HepG2 (cell line): ENCODE results near the gene FBLN5. TPM values are rescaled to one million over a fixed set of nuclear protein-coding genes. Genes with fewer than 3 reads are reported as not detected.

Experiments used
- ATAC-seq: fragments of 200-7000 bp; cut with Tn5 transposase; 3 replicates; pipeline ENCODE4 v1.9.1; 2020; ENCODE audit warnings: mild to moderate bottlenecking, moderate library complexity
- BruUV-seq: library from RNA; stranded (reverse); fragments of 400-500 nt; replicated peaks from 2 replicates; lab custom pipeline; 2021; lab: Mats Ljungman, UMichigan
- CTCF ChIA-PET: fragments of 300-600 bp; formaldehyde crosslinking; extraction: SDS; loops from one replicate; lab custom pipeline; 2021; ENCODE audit warnings: low total read pairs, inconsistent platforms, low intra/inter-chr PET ratio; lab: Yijun Ruan, JAX
- POLR2A ChIA-PET: fragments of 350-600 bp; sonication (Branson Sonifier 250); formaldehyde crosslinking; loops from one replicate; lab custom pipeline; 2020; ENCODE audit warnings: antibody characterized with exemption, inconsistent platforms; lab: Yijun Ruan, JAX
- DNase-seq: peaks from one replicate; pipeline ENCODE4 v3.0.0-alpha.2; 2015; ENCODE audit warnings: low spot score
- FAIRE-seq: peaks from 3 replicates; lab custom pipeline; 2011; peaks lifted over from hg19 to GRCh38; lab: Jason Lieb, UNC
- H2AFZ ChIP-seq: one replicate; pipeline ENCODE4 v1.6.1; 2011; ENCODE audit warnings: low read length, inconsistent platforms
- H3K27ac ChIP-seq: fragments of 300-600 bp; 3 replicates; pipeline ENCODE4 v1.8.0; 2011; ENCODE audit warnings: mixed run types, mild to moderate bottlenecking, mixed read lengths, low read length, inconsistent platforms; ENCODE audit not compliant: insufficient read depth; ENCODE audit errors: extremely low read length
- H3K27me3 ChIP-seq, 2 experiments: fragments of 200-600 bp in 1 of 2; 2 replicates in 1 of 2; 3 replicates in 1 of 2; pipeline versions ENCODE4 v1.6.0 to v1.8.0; 2011; ENCODE audit warnings: low read length in 2 of 2, mild to moderate bottlenecking in 2 of 2, moderate library complexity in 2 of 2, inconsistent platforms in 1 of 2; ENCODE audit not compliant: insufficient read depth in 2 of 2, control insufficient read depth in 1 of 2
- H3K36me3 ChIP-seq, 2 experiments: fragments of 200-600 bp in 1 of 2; replicated peaks in 1 of 2; 2 replicates in 1 of 2; 3 replicates in 1 of 2; pipeline versions ENCODE4 v1.5.1 to v1.8.0; 2011; ENCODE audit warnings: low read length in 2 of 2, inconsistent platforms in 1 of 2; ENCODE audit not compliant: insufficient read depth in 2 of 2, control insufficient read depth in 1 of 2
- H3K4me1 ChIP-seq: 2 replicates; pipeline ENCODE4 v1.5.1; 2012; ENCODE audit warnings: low read length, inconsistent platforms; ENCODE audit not compliant: insufficient read depth
- H3K4me2 ChIP-seq: 2 replicates; pipeline ENCODE4 v1.6.0; 2011; ENCODE audit warnings: low read depth, low read length, inconsistent platforms
- H3K4me3 ChIP-seq, 3 experiments: fragments of 200-600 bp in 1 of 3; sonication (generic), shearing (Covaris generic) in 1 of 3; replicated peaks in 1 of 3; 2 replicates each; pipeline ENCODE4 v1.5.1; 2011 to 2016; ENCODE audit warnings: low read length in 3 of 3, inconsistent platforms in 2 of 3, low read depth in 2 of 3, mild to moderate bottlenecking in 2 of 3, control low read depth in 1 of 3, mixed read lengths in 1 of 3; ENCODE audit not compliant: insufficient read depth in 1 of 3
- H3K79me2 ChIP-seq: one replicate; pipeline ENCODE4 v1.6.1; 2011; ENCODE audit warnings: low read length, inconsistent platforms; ENCODE audit not compliant: insufficient read depth
- H3K9ac ChIP-seq: 2 replicates; pipeline ENCODE4 v1.6.0; 2011; ENCODE audit warnings: mild to moderate bottlenecking, low read depth, low read length, inconsistent platforms; ENCODE audit not compliant: insufficient read depth
- H3K9me3 ChIP-seq: 2 replicates; pipeline ENCODE4 v1.5.1; 2012; ENCODE audit warnings: mild to moderate bottlenecking, low read length
- H4K20me1 ChIP-seq: 2 replicates; pipeline ENCODE4 v1.6.0; 2011; ENCODE audit warnings: inconsistent platforms, mild to moderate bottlenecking, low read length, moderate library complexity; ENCODE audit not compliant: insufficient read depth
- IRF2 ChIP-seq: IDR thresholded peaks from 2 replicates; pipeline ENCODE4 v1.6.1; 2018; ENCODE audit warnings: missing genetic modification reagents, missing compliant biosample characterization
- LCORL ChIP-seq, 2 experiments: fragments of 450-650 bp in 1 of 2; sonication (generic) in 1 of 2; formaldehyde crosslinking in 1 of 2; IDR thresholded peaks; 2 replicates each; pipeline versions ENCODE4 v1.5.0 to v1.6.1; 2017 to 2020; ENCODE audit warnings: antibody characterized with exemption in 1 of 2, missing genetic modification reagents in 1 of 2
- MED13 ChIP-seq: sonication (generic); formaldehyde crosslinking; IDR thresholded peaks from 2 replicates; pipeline ENCODE4 v1.5.0; 2020; ENCODE audit warnings: missing genetic modification reagents
- ZMYM2 ChIP-seq: sonication (generic); formaldehyde crosslinking; IDR thresholded peaks from 2 replicates; pipeline ENCODE4 v1.8.0; 2022; ENCODE audit warnings: mild to moderate bottlenecking, missing genetic modification reagents
- ZNF234 ChIP-seq: sonication (generic); formaldehyde crosslinking; conservative IDR thresholded peaks from 2 replicates; pipeline ENCODE4 v1.5.1; 2020; ENCODE audit warnings: mild to moderate bottlenecking, missing genetic modification reagents
- ZNF331 ChIP-seq: sonication (generic); formaldehyde crosslinking; IDR thresholded peaks from 2 replicates; pipeline ENCODE4 v1.4.0; 2020; ENCODE audit warnings: missing genetic modification reagents
- ZNF484 ChIP-seq: sonication (generic); formaldehyde crosslinking; IDR thresholded peaks from 2 replicates; pipeline ENCODE4 v1.5.1; 2020; ENCODE audit warnings: mild to moderate bottlenecking, low read depth, missing genetic modification reagents, borderline replicate concordance
- WGBS: methylation state at CpG from one replicate; pipeline ENCODE4 v1.1.6; 2017; ENCODE audit warnings: low lambda C conversion rate; 5-methylcytosine and 5-hydroxymethylcytosine counted together
- in situ Hi-C: cut with HindIII; loops from 2 replicates; pipeline ENCODE4 v1.10.0; 2017; ENCODE audit warnings: low pct_unique_long_range_greater_than_20kb; ENCODE audit not compliant: extremely low pct_ligation_motif_present
- intact Hi-C: fragments of 100-400 bp; cut with micrococcal nuclease; formaldehyde crosslinking; loops from one replicate; pipeline ENCODE4 v1.10.0; 2022; ENCODE audit not compliant: unreplicated experiment
- polyA plus RNA-seq, 8 experiments: library from polyadenylated mRNA; depleted of rRNA in 3 of 8; stranded (reverse) in 7 of 8; unstranded in 1 of 8; fragments of >200 nt; fragmentation: Illumina TruSeq in 4 of 8; extraction: Trizol in 4 of 8; gene quantifications; 2 replicates each; pipeline versions ENCODE4 v1.2.1 to v1.2.3, GENCODE V29; 2011 to 2016; ENCODE audit warnings: low read depth in 4 of 8, missing spikeins in 1 of 8, mixed read lengths in 1 of 8; ENCODE audit not compliant: insufficient read depth in 1 of 8
- total RNA-seq, 5 experiments: library from RNA; depleted of rRNA; stranded (reverse); fragments of >200 nt; fragmentation: Illumina TruSeq; extraction: Trizol; gene quantifications; 2 replicates each; pipeline ENCODE4 v1.2.3, GENCODE V29; 2016; ENCODE audit warnings: low read depth in 1 of 5
- TF ChIP-seq, protein P1 (sequence below): sonication (generic); formaldehyde crosslinking; IDR thresholded peaks from 2 replicates; pipeline ENCODE4 v1.4.0; 2020; ENCODE audit warnings: low read depth, mild to moderate bottlenecking, missing genetic modification reagents
- TF ChIP-seq, protein P2 (sequence below): sonication (generic); formaldehyde crosslinking; IDR thresholded peaks from 2 replicates; pipeline ENCODE4 v1.4.0; 2020; ENCODE audit warnings: missing genetic modification reagents
- TF ChIP-seq, protein P3 (sequence below): sonication (generic); formaldehyde crosslinking; IDR thresholded peaks from 2 replicates; pipeline ENCODE4 v1.4.0; 2020; ENCODE audit warnings: missing genetic modification reagents
- TF ChIP-seq, protein P4 (sequence below): sonication (generic); formaldehyde crosslinking; IDR thresholded peaks from 2 replicates; pipeline ENCODE4 v1.5.0; 2020; ENCODE audit warnings: missing genetic modification reagents
- TF ChIP-seq, protein P5 (sequence below): sonication (generic); formaldehyde crosslinking; IDR thresholded peaks from 2 replicates; pipeline ENCODE4 v1.8.0; 2022; ENCODE audit warnings: mild to moderate bottlenecking, missing genetic modification reagents
- TF ChIP-seq, protein P6 (sequence below): IDR thresholded peaks from 2 replicates; pipeline ENCODE4 v1.6.1; 2016; ENCODE audit warnings: missing genetic modification reagents, missing compliant biosample characterization
- TF ChIP-seq, protein P7 (sequence below): sonication (generic); formaldehyde crosslinking; IDR thresholded peaks from 2 replicates; pipeline ENCODE4 v1.5.0; 2020; ENCODE audit warnings: missing genetic modification reagents, mild to moderate bottlenecking, borderline replicate concordance

FBLN5 gene
- total and polyA plus RNA-seq, 2 of the 13 experiments (the other 11 are each of a cell fraction or from before 2014, with no cell fraction given), result 0.38 to 0.77 TPM

DNA sequence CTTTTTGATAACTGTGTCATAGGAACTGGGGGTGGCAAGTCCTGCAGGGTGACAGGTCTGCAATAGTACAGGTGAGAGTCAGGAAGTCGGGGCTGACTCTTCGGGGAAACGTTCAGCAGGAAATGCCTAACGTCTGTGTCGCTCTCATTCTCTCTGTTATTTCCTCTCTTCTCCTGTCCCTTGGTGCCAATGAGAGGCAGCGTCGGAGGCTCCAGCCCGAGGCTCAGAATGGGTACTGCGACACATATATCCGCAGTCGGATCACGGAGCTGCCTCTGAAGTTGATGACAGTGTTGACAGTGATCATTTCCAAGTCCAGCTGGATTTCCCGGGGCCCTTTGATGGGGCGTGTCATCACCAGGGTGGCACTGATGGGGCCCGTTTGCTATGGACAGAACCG lies 77.5 kb downstream of the FBLN5 start:
- no peaks in the 10 kb centered on the region for H4K20me1 ChIP-seq
- intact Hi-C loops (no loop called here), in situ Hi-C loops (no loop called here)
- H3K4me1 ChIP-seq, result peaks cover 25% of the 10 kb centered on the region
- H2AFZ ChIP-seq, result no peak overlapping the region
- H3K27ac ChIP-seq, result no peak overlapping the region
- ATAC-seq (peak; percentile 19; the same call in 1 of the 3 replicates), FAIRE-seq (no peak), DNase-seq (peak; percentile 5)
- BruUV-seq, result no TSS peak
- H3K27me3 ChIP-seq, result 0 out of 5 replicates have a peak, but pooled peaks cover 0 to 3% of the 10 kb centered on the region in 2 experiments
- no peaks in the 10 kb centered on the region for H3K36me3 ChIP-seq
- CTCF ChIA-PET, result no interaction called here
- no peaks in the 10 kb centered on the region for H3K79me2 ChIP-seq
- 36% methylated on average over 14 of the region's 16 CpGs for WGBS
- H3K9ac ChIP-seq, result no peak overlapping the region
- H3K9me3 ChIP-seq, result no peaks in the 10 kb centered on the region
- POLR2A ChIA-PET, result no interaction called here
- no peak overlapping the region for H3K4me3 ChIP-seq
- H3K4me2 ChIP-seq, result peak overlapping the region; percentile 36; the same call in 1 of the 2 replicates
- TF ChIP-seq, protein P1, sequence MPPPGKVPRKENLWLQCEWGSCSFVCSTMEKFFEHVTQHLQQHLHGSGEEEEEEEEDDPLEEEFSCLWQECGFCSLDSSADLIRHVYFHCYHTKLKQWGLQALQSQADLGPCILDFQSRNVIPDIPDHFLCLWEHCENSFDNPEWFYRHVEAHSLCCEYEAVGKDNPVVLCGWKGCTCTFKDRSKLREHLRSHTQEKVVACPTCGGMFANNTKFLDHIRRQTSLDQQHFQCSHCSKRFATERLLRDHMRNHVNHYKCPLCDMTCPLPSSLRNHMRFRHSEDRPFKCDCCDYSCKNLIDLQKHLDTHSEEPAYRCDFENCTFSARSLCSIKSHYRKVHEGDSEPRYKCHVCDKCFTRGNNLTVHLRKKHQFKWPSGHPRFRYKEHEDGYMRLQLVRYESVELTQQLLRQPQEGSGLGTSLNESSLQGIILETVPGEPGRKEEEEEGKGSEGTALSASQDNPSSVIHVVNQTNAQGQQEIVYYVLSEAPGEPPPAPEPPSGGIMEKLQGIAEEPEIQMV (CRISPR knock-in tag), result no peak
- TF ChIP-seq, protein P2, sequence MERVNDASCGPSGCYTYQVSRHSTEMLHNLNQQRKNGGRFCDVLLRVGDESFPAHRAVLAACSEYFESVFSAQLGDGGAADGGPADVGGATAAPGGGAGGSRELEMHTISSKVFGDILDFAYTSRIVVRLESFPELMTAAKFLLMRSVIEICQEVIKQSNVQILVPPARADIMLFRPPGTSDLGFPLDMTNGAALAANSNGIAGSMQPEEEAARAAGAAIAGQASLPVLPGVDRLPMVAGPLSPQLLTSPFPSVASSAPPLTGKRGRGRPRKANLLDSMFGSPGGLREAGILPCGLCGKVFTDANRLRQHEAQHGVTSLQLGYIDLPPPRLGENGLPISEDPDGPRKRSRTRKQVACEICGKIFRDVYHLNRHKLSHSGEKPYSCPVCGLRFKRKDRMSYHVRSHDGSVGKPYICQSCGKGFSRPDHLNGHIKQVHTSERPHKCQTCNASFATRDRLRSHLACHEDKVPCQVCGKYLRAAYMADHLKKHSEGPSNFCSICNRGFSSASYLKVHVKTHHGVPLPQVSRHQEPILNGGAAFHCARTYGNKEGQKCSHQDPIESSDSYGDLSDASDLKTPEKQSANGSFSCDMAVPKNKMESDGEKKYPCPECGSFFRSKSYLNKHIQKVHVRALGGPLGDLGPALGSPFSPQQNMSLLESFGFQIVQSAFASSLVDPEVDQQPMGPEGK, result no peak
- TF ChIP-seq LCORL (IDR thresholded peaks at IDR 0.05) (no peak), LCORL (CRISPR knock-in tag; IDR thresholded peaks at IDR 0.05) (no peak), ZNF331 (CRISPR knock-in tag) (no peak), ZNF484 (CRISPR knock-in tag) (no peak), MED13 (CRISPR knock-in tag) (no peak), ZNF234 (no peak), IRF2 (CRISPR knock-in tag) (no peak), ZMYM2 (CRISPR knock-in tag) (no peak)
- TF ChIP-seq, protein P3, sequence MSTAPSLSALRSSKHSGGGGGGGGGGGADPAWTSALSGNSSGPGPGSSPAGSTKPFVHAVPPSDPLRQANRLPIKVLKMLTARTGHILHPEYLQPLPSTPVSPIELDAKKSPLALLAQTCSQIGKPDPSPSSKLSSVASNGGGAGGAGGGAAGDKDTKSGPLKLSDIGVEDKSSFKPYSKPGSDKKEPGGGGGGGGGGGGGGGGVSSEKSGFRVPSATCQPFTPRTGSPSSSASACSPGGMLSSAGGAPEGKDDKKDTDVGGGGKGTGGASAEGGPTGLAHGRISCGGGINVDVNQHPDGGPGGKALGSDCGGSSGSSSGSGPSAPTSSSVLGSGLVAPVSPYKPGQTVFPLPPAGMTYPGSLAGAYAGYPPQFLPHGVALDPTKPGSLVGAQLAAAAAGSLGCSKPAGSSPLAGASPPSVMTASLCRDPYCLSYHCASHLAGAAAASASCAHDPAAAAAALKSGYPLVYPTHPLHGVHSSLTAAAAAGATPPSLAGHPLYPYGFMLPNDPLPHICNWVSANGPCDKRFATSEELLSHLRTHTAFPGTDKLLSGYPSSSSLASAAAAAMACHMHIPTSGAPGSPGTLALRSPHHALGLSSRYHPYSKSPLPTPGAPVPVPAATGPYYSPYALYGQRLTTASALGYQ, result no peak
- TF ChIP-seq, protein P4, sequence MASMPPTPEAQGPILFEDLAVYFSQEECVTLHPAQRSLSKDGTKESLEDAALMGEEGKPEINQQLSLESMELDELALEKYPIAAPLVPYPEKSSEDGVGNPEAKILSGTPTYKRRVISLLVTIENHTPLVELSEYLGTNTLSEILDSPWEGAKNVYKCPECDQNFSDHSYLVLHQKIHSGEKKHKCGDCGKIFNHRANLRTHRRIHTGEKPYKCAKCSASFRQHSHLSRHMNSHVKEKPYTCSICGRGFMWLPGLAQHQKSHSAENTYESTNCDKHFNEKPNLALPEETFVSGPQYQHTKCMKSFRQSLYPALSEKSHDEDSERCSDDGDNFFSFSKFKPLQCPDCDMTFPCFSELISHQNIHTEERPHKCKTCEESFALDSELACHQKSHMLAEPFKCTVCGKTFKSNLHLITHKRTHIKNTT (CRISPR knock-in tag), result no peak
- TF ChIP-seq, protein P5, sequence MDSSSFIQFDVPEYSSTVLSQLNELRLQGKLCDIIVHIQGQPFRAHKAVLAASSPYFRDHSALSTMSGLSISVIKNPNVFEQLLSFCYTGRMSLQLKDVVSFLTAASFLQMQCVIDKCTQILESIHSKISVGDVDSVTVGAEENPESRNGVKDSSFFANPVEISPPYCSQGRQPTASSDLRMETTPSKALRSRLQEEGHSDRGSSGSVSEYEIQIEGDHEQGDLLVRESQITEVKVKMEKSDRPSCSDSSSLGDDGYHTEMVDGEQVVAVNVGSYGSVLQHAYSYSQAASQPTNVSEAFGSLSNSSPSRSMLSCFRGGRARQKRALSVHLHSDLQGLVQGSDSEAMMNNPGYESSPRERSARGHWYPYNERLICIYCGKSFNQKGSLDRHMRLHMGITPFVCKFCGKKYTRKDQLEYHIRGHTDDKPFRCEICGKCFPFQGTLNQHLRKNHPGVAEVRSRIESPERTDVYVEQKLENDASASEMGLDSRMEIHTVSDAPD (CRISPR knock-in tag), result no peak
- TF ChIP-seq, protein P6, sequence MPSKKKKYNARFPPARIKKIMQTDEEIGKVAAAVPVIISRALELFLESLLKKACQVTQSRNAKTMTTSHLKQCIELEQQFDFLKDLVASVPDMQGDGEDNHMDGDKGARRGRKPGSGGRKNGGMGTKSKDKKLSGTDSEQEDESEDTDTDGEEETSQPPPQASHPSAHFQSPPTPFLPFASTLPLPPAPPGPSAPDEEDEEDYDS (CRISPR knock-in tag), result no peak
- TF ChIP-seq, protein P7, sequence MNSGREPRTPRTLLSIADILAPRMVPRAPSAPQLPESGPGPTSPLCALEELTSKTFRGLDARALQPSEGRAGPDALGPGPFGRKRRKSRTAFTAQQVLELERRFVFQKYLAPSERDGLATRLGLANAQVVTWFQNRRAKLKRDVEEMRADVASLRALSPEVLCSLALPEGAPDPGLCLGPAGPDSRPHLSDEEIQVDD (CRISPR knock-in tag), result no peak
